Activated CD8-positive, alpha-beta memory T cell treated with anti-CD3 and anti-CD28 coated beads for 48 hours (primary cell): ENCODE results near the gene AGMO.

Experiments used
- DNase-seq, 3 experiments: peaks; one replicate each; pipeline ENCODE4 v3.0.0-alpha.2; 2020; ENCODE audit warnings: low read depth in 2 of 3, low spot score in 2 of 3

Gene AGMO

DNA sequence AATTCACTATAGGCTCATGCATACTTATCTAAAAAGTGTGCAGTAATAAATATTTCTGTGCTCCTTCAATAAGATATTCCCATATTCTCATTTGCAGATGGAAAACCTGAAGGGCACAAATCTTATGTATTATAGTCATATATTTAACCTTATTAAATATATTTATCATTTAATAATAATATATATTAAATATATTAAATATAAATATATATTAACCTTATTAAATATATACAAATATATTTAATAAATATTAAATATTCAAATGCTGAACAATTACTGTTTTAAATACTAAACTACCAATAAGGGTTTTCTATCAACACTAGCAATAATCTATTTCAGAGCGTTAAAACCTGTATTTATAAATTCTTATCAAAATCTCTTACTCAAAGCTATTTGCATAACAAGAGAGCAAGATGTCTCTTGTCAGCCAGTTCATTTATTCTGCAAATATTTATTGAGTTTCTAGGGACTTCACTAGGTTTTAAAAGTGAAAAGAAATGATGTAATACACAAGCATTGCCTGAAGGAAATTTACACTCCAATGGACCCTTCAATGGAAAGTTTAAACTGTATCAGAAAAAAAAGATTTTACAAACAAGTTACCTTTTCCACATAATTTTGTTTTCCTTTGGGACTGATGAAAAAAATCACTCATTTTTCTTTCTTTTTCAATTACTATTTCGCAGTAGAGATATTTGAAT lies 159.2 kb downstream of the AGMO start:
- no peak for DNase-seq

GRCh38 chr7:15400440-15400839 lies 161.4 kb downstream of the AGMO start:
- no peak for DNase-seq

GRCh38 chr7:15399441-15399840 lies 162.4 kb downstream of the AGMO start:
- DNase-seq, result no peak

GRCh38 chr7:15397922-15398760 lies 163.7 kb downstream of the AGMO start:
- no peak for DNase-seq

DNA sequence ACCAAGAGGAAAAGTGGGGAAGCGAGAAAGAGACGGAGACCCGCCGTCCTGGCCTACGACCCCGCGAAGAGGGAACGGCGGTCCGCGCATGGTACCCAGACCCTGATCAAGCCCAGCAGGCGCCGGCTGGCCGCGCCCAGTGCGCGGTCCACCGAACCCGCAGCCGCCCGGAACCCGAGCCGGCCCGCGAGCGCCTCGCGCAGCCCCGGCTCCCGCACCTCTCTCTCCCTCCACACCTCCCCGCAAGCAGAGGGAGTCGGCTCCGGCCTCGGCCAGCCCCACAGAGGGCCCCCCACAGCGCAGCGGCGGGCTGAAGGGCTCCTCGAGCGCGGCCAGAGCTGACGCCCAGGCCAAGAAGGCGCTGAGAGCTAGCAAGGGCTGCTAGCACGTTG lies 164.7 kb downstream of the AGMO start:
- no peak for DNase-seq

GRCh38 chr7:15396210-15397158 lies 165.3 kb downstream of the AGMO start:
- DNase-seq, result no peak

DNA sequence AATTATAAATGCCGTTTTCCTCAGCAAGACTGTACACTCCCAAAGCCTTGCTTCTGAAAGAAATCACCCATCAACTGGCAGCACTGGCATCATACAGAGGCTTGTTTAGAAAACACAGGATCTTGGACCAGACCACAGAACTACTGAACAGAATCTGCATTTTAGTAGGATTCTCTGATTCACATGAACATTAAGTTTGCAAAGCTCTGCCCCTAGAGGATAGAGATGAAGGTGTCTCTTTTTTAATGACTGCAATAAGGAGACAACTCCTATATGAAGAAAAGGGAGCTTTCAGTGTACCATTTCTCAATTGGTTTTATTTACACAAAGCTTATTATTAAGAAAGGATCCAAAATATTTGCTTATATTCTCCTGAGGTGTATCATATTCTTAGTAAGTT lies 172.7 kb downstream of the AGMO start:
- no peak for DNase-seq

DNA sequence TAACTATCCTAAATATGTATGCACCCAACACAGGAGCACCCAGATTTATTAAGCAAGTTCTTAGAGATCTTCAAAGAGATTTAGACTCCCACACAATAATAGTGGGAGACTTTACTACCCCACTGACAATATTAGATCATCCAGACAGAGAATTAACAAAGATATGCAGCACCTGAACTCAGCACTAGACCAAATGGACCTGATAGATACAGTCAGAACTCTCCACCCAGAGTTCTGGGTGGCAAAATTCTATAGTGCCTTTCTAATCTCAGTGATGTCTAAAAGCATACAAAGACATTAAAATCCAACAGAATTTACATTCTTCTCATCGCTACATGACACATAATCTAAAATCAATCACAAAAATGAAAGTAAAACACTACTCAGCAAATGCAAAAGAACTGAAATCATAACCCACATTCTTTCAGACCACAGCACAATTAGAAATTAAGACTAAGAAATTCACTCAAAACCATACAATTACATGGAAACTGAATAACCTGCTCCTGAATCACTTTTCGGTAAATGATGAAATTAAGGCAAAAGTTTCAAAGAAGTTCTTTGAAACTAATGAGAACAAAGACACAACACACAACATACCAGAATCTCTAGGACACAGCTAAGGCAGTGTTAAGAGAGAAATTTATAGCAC lies 183.2 kb downstream of the AGMO start:
- DNase-seq, result no peak

DNA sequence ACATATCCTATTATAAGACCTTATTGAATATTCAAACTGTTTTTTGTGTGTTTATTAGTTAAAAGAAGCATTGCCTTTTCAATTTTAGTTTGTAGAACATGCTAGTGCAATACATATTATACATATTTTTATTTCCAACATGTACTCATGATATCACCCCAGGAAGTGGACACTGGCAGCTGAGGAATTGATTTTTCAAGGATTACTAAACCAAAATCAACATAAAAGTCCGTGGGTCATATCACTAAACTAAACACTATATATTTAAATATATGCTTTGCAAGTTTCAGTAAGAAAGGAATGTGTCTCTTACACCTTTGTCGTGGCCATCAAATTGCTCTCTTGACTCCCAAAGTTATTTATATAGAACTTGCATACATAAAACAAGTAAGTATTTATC lies 185.2 kb downstream of the AGMO start:
- DNase-seq, result no peak

DNA sequence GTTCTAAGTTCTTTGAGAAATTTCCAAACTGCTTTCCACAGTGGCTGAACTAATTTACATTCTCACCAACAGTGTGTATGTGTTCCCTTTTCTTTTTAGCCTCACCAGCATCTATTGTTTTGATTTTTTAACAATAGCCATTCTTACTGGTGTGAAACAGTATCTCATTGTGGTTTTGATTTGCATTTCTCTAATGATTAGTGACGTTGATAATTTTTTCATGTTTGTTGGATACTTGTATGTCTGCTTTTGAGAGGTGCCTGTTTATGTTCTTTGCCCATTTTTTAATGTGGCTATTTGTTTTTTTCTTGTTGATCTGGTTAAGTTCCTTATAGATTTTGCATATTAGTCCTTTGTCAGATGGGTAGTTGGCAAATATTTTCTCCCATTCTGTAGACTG lies 191.4 kb downstream of the AGMO start:
- DNase-seq, result no peak

- DNase-seq, result no peak
These were observed 193.2 kb downstream of the AGMO start for GRCh38 chr7:15368653-15369052.

- no peak for DNase-seq
These were observed 193.9 kb downstream of the AGMO start for GRCh38 chr7:15367897-15368296.

DNA sequence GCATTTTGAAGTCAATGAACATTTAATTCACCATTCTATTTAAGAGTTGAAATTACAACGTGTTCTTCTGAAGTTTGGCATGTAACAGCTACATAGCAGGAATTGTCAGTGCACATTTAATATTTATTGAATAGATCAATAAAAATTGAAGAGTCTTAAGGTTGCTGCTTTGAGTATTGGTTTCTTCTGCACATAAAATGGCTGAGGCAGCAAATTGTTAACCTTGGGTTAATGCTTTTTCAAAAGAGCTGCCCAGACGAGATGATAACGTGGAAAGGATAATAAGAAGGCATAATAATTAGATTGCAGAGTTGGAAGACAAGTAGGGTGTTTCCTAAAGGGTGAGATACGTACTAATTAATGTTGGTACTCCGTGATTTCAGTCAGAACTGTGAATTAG lies 203.7 kb downstream of the AGMO start:
- no peak for DNase-seq

DNA sequence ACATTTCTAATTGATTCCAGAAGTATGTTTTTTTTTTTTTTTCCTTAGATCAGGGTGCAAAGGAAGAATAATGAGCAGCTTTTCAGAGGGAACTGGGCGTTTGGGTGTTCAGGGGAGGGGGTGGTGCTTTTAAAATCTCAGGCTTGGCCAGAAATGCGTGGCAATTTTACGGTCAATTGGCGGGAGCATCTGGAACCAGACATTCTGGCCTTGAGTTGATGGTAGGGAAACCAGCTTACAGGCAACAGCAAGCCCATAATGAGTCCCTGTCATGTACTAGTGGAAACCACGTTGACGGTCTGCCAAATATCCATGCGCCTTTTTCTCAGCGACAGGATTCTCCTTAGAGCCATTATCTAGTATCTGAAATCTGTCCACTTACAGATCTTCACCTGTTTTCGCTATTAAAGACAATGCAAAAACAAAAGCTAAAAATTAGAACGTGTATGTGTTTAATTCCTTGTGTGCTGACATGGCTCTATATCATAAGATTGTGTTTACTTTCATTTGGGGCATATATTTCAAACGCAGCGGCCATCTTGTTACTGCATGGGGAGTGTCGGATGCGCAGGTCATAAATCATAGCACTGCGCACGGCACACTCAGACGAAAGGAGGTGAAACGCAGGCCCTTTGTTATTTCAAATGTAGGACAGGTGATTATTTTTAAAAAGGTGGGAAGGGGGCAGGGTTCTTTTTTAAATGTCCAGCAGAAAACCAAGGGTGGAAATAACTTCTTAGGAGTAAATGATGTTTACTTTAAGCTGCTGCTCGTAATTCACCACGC lies 209.2 kb downstream of the AGMO start:
- DNase-seq, result no peak

- DNase-seq, result no peak
These were observed 216.6 kb downstream of the AGMO start for GRCh38 chr7:15345216-15345615.

DNA sequence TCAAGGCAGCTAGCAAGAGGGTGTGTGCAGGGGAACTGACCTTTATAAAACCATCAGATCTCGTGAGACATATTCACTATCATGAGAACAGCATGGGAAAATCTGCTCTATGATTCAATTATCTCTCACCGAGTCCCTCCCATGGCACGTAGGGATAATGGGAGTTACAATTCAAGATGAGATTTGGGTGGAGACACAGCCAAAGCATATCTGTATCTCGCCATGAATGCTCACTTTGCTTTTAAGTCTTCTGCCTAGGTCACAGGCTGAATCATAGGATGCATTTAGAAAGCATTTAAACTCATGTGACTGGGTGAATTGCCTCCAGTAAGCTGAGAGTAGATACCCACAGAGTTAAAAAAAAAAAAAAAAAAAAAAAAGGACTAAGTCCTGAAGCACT lies 220.0 kb downstream of the AGMO start:
- DNase-seq, result no peak

- DNase-seq, result no peak
These were observed 225.7 kb downstream of the AGMO start for GRCh38 chr7:15336146-15336545.

- DNase-seq, result no peak
These were observed 226.4 kb downstream of the AGMO start for GRCh38 chr7:15335390-15335789.

- DNase-seq, result no peak
These were observed 227.1 kb downstream of the AGMO start for GRCh38 chr7:15334536-15335263.

GRCh38 chr7:15332956-15333355 lies 228.9 kb downstream of the AGMO start:
- DNase-seq, result no peak
